Measurements from ENCODE around the gene ABCC11. TPM values are rescaled to one million over a fixed set of nuclear protein-coding genes. Genes with fewer than 3 reads are reported as not detected.

Gene ABCC11
- total and polyA plus RNA-seq, 12 donors = 0.01 to 0.61 (median 0.24) TPM; not detected in 5

GRCh38 chr16:48139517-48139916, 107.8 kb downstream of the ABCC11 start:
- intact Hi-C loops (cut with DNase I) = no loop called here
- H3K4me3 ChIP-seq = no peak overlapping the region
- no peak for TF ChIP-seq CTCF (IDR thresholded peaks at IDR 0.05)
- 96 to 97% methylated on average over 3 of the region's 3 CpGs for WGBS, 2 donors
- H3K27ac ChIP-seq = no peak overlapping the region
- ATAC-seq (no peak), DNase-seq (no peak)
- H3K9me3 ChIP-seq = no peaks in the 10 kb centered on the region
- H3K27me3 ChIP-seq = no peaks in the 10 kb centered on the region
- H3K36me3 ChIP-seq = no peaks in the 10 kb centered on the region
- peaks cover 2 to 29% (median 22%) of the 10 kb centered on the region in 9 donors for H3K4me1 ChIP-seq

- Histone ChIP-seq H3K4me1 (peaks cover 2 to 29% (median 22%) of the 10 kb centered on the region in 9 donors), H3K27me3 (no peaks in the 10 kb centered on the region), H3K4me3 (no peak overlapping the region), H3K9me3 (no peaks in the 10 kb centered on the region), H3K27ac (no peak overlapping the region), H3K36me3 (no peaks in the 10 kb centered on the region)
- DNase-seq (no peak), ATAC-seq (no peak)
- intact Hi-C loops (cut with DNase I) = no loop called here
- 87 to 91% methylated on average over 2 of the region's 2 CpGs for WGBS, 2 donors
- TF ChIP-seq CTCF (IDR thresholded peaks at IDR 0.05) = no peak
Measured at GRCh38 chr16:48138543-48138942, 108.8 kb downstream of the ABCC11 start.

- WGBS, 2 donors = 92 to 96% methylated on average over 3 of the region's 3 CpGs
- Histone ChIP-seq H3K27ac (peak overlapping the region in 1 of 10 donors; percentile 39), H3K4me1 (peaks cover 2 to 29% (median 22%) of the 10 kb centered on the region in 9 donors), H3K4me3 (no peak overlapping the region), H3K36me3 (no peaks in the 10 kb centered on the region), H3K27me3 (no peaks in the 10 kb centered on the region), H3K9me3 (no peaks in the 10 kb centered on the region)
- intact Hi-C loops (cut with DNase I) = no loop called here
- TF ChIP-seq CTCF (IDR thresholded peaks at IDR 0.05) = no peak
- no peak for ATAC-seq
- no peak for DNase-seq
Measured at GRCh38 chr16:48137822-48138221, 109.5 kb downstream of the ABCC11 start.

GRCh38 chr16:48136547-48137360, 110.6 kb downstream of the ABCC11 start:
- peak in 1 of 2 donors; percentile 54 for DNase-seq
- ATAC-seq = peak; percentile 83 to 96 (median 92)
- WGBS, 2 donors = 42% methylated on average over 9 of the region's 9 CpGs
- peak overlapping the region in 5 of 10 donors; percentile 21 to 69 (median 52) for H3K27ac ChIP-seq
- intact Hi-C loops (cut with DNase I) = no loop called here
- H3K9me3 ChIP-seq = no peaks in the 10 kb centered on the region
- no peak overlapping the region for H3K4me3 ChIP-seq
- no peaks in the 10 kb centered on the region for H3K27me3 ChIP-seq
- peaks cover 2 to 29% (median 22%) of the 10 kb centered on the region in 9 donors for H3K4me1 ChIP-seq
- H3K36me3 ChIP-seq = no peaks in the 10 kb centered on the region
- peak in 1 of 9 donors; percentile 12 for TF ChIP-seq CTCF (IDR thresholded peaks at IDR 0.05)
